Activated CD4-positive, alpha-beta T cell treated with anti-CD3 and anti-CD28 coated beads, Interleukin-2, amount 10 ng/mL, durations not matched to agents 7 days and 5 days (primary cell): Measurements from ENCODE around the gene TBC1D8B. TPM values are rescaled to one million over a fixed set of nuclear protein-coding genes. Genes with fewer than 3 reads are reported as not detected.
"Not testable (repeated sequence)": the region's sequence is repeated elsewhere in the genome, so short reads cannot be mapped to it uniquely, and the experiment has no call there.

Source experiments
- CTCF ChIA-PET: fragments of 350-600 bp; sonication (Branson Sonifier 250); formaldehyde crosslinking; loops from one replicate; lab custom pipeline; 2021; ENCODE audit warnings: antibody characterized with exemption; lab: Charles Lee
- POLR2A ChIA-PET: fragments of 350-600 bp; sonication (Branson Sonifier 250); formaldehyde crosslinking; loops from one replicate; lab custom pipeline; 2021; ENCODE audit warnings: antibody characterized with exemption; lab: Charles Lee
- DNase-seq: peaks from one replicate; pipeline ENCODE4 v3.0.0-alpha.2; 2020
- H3K27ac Mint-ChIP-seq: one replicate; pipeline ENCODE4 v1.8.0; 2021; ENCODE audit warnings: mild to moderate bottlenecking, moderate library complexity, mixed read lengths
- H3K27me3 Mint-ChIP-seq: one replicate; pipeline ENCODE4 v1.8.0; 2021; ENCODE audit warnings: mixed read lengths
- H3K36me3 Mint-ChIP-seq: one replicate; pipeline ENCODE4 v1.8.0; 2021; ENCODE audit warnings: low read depth, mixed read lengths
- H3K4me1 Mint-ChIP-seq: one replicate; pipeline ENCODE4 v1.8.0; 2021; ENCODE audit warnings: mixed read lengths
- H3K4me3 Mint-ChIP-seq: one replicate; pipeline ENCODE4 v1.8.0; 2021; ENCODE audit warnings: mild to moderate bottlenecking, moderate library complexity, mixed read lengths
- H3K9me3 Mint-ChIP-seq: one replicate; pipeline ENCODE4 v1.8.0; 2021; ENCODE audit warnings: mixed read lengths
- total RNA-seq, 2 experiments: library from RNA; stranded (reverse); gene quantifications; one replicate each; pipeline ENCODE4 v1.2.3, GENCODE V29; 2021

The TBC1D8B gene
- under 1 TPM; 0.35 to 0.40 TPM for total RNA-seq

DNA sequence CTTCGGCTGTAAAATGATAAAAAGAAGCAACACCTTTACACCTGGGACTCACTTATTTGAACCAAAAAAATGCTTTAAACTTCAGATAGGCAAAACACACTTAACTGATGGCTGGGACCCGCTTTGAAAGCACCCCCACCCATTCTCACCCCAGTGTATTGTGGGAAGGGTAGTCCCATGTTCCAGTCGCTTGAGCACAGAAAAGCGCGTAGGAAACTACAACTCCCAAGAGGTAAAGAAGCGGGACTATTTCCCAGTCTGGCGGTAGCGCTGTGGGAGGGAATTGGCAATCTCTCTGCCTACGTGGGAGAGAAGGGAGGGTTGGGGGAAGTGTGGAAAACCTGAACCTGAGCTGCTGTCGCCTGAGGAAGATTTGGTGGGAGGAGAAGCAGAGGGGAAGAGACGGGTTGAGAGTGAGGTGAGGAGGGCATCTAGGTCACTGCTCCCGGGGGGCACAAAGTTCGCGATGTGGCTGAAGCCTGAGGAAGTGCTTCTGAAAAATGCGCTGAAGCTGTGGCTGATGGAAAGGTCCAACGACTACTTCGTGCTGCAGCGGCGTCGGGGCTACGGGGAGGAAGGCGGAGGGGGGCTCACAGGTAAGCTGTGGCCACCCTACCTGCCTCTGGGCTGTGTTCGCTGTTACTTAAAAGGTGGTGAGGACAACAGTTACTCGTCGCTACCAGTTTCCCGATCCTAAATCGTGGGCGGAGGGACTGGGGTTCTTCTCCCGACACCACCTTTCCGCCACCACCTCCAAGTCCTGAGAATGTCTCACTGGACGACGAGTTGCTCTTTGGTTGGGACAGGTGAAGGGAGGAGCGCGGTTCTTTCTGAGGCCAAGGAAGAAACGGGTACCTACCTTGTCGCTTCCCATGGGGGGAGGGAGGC lies at the start of gene TBC1D8B:
TSS of gene TBC1D8B (plus strand) at position 286 of the 888 bp plus-strand sequence. CDS start at position 467, 181 bp downstream.
- Mint-ChIP-seq H3K4me3 (peak within 1 kb of the TSS; percentile 78), H3K9me3 (no peaks in the 10 kb centered on the region), H3K4me1 (peaks cover 7% of the 10 kb centered on the region), H3K27ac (no peak within 1 kb of the TSS), H3K27me3 (peaks cover 38% of the 10 kb centered on the region), H3K36me3 (no peaks in the 10 kb centered on the region)
- DNase-seq: peak; percentile 6
- CTCF ChIA-PET: interaction anchor here (0.6 kb wide), 1 partner anchor 58 kb away, joined by 3 read pairs; no protein-coding TSS in a partner anchor
- POLR2A ChIA-PET: no interaction called here

DNA sequence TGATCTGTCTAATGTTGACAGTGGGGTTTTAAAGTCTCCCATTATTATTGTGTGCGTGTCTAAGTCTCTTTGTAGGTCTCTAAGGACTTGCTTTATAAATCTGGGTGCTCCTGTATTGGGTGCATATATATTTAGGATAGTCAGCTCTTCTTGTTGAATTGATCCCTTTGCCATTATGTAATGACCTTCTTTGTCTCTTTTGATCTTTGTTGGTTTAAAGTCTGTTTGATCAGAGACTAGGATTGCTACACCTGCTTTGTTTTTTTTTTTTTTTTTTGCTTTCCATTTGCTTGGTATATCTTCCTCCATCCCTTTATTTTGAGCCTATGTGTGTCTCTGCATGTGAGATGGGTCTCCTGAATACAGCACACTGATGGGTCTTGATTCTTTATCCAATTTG lies 33.2 kb upstream of the TBC1D8B start:
- H3K27me3 Mint-ChIP-seq, H3K4me1 Mint-ChIP-seq, H3K36me3 Mint-ChIP-seq, H3K27ac Mint-ChIP-seq, CTCF ChIA-PET, H3K9me3 Mint-ChIP-seq, DNase-seq, POLR2A ChIA-PET, H3K4me3 Mint-ChIP-seq: not testable (repeated sequence)

DNA sequence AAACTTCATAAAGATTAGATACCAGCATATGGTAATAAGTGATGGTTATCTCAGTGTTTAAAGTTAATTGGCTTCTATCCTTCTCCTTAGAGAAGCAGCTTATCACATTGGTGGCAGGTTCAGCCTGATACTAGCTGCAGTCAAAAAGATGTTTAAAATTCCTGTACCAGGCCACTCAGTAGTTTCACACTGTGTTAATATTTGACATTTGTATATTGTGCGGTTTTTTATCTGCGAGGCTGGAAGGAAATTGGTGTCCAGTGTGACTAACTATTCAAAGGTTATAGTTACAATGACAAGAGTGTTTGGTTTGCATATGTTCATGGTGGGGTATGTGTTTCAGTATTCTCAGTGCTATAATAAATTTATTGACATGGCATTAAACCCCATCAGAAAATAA lies 27.5 kb upstream of the TBC1D8B start:
- POLR2A ChIA-PET: no interaction called here
- H3K9me3 Mint-ChIP-seq: no peaks in the 10 kb centered on the region

DNA sequence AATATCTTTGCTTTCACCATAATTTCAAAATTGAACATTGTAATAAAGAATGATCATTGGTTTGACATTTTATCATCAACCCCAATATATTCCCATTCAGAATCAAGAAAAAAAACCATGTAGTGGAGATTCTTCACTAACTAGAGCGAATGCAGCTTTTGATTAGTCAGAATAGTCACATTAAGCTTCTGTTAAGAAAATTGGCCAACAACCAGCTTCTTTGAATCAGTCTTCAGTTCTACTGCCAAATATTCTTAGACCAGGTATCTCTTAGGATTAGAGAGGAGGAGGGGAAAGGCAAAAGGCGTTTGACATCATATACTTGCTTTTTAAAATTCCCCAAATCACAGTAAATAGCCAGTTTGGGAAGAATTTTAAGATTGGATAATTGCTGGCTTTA lies 22.2 kb upstream of the TBC1D8B start:
- Mint-ChIP-seq H3K27ac (no peak overlapping the region), H3K4me3 (no peak overlapping the region), H3K9me3 (no peaks in the 10 kb centered on the region), H3K27me3 (peaks cover 4% of the 10 kb centered on the region), H3K36me3 (no peaks in the 10 kb centered on the region), H3K4me1 (no peaks in the 10 kb centered on the region)
- no peak for DNase-seq
- POLR2A ChIA-PET: no interaction called here
- CTCF ChIA-PET: no interaction called here

More for the DNA sequence above, 27.5 kb upstream of the TBC1D8B start:
- Mint-ChIP-seq H3K27me3 (no peaks in the 10 kb centered on the region), H3K4me1 (no peaks in the 10 kb centered on the region), H3K4me3 (no peak overlapping the region), H3K36me3 (no peaks in the 10 kb centered on the region), H3K27ac (no peak overlapping the region)
- CTCF ChIA-PET: no interaction called here
- no peak for DNase-seq

DNA sequence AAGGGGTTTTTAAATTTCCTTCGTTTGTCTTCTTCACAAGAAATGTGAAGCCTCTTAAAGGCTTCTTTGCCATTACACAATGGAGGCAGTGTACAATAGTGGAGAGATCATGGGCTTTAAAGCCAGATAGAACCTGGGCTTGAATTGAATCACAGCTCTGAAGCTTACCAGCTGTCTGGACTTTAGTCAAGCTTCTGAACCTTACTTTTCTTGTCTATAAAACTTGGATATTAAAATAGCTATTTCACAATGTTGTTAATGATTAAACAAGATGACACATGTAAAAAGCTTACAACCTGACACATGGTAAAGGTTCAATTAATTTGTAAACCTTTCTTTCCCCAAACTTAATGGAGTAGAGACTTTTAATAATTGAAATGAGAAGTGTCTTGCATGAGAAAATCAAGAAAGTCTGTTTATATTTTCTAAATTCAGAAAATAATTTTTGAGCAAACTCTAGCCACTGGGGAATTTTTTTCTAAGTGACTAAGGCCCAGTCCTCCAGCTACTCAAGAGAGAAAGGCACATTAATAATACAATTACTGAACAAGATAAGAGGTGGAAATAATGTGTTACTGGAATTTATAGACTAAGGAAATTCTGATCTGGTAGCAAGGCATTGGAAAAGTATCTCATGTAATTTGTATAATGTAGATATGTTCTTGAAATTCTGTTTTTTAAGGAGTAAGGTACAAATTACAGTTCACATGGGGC lies 21.7 kb upstream of the TBC1D8B start:
- no peaks in the 10 kb centered on the region for H3K4me1 Mint-ChIP-seq
- CTCF ChIA-PET: no interaction called here
- POLR2A ChIA-PET: no interaction called here
- no peaks in the 10 kb centered on the region for H3K36me3 Mint-ChIP-seq
- no peak overlapping the region for H3K27ac Mint-ChIP-seq
- no peaks in the 10 kb centered on the region for H3K9me3 Mint-ChIP-seq
- no peak for DNase-seq
- peaks cover 6% of the 10 kb centered on the region for H3K27me3 Mint-ChIP-seq
- no peak overlapping the region for H3K4me3 Mint-ChIP-seq

DNA sequence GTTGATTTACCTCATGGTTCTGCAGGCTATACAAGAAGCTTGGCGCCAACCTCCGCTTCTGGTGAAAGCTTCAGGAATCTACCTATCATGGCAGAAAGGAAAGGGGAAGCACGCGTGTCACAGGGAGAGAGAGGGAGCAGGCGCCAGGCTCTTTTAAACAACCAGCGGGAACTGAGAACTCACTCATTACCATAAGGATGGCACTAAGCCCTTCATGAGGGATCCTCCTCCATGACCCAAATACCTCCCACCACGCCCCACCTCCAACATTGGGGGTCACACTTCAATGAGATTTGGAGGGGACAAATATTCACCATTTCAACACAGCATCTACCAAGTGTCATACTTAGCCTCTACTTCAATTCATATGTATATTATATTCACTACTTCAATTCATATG lies 18.8 kb upstream of the TBC1D8B start:
- no peak overlapping the region for H3K4me3 Mint-ChIP-seq
- peaks cover 6% of the 10 kb centered on the region for H3K27me3 Mint-ChIP-seq
- no peaks in the 10 kb centered on the region for H3K9me3 Mint-ChIP-seq
- H3K36me3 Mint-ChIP-seq: no peaks in the 10 kb centered on the region
- no peak overlapping the region for H3K27ac Mint-ChIP-seq
- POLR2A ChIA-PET: no interaction called here
- no peaks in the 10 kb centered on the region for H3K4me1 Mint-ChIP-seq
- no peak for DNase-seq
- CTCF ChIA-PET: no interaction called here

DNA sequence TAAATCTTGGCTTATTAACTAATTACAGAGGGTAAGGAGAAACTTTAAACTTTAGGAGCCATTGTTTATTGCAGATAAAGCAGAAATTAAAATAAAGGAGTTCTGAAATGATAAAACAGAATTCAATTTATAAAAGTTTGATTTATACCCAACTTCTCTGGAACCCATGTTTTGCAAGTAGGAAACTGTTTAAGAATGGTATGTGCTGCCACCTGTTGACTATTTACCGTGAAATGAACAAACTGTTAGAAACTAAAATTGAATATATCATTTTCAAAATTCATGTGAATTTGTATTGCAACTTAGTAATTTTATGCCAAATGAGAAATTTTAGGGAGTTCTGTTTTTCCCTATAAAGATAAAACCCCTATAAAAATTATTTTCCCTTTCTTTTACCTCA lies 11.0 kb upstream of the TBC1D8B start:
- no peaks in the 10 kb centered on the region for H3K36me3 Mint-ChIP-seq

DNA sequence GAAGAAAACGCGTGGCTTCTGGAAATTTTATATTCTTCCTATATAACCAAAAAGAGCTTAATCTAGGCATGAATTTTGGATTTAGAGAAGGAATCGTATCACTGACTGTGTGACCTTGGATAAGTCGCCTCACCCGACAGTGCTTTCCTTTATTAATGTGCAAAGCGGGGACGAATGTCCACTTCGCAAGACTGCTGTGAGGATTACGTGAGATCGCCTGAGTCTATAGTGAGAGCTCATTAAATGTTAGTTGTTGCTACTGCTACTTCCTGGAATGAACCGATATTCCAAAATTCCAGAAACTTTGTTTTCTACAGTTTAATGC lies 448 bp upstream of the TBC1D8B start:
- ChIA-PET CTCF (interaction anchor here (0.6 kb wide), 1 partner anchor 57 kb away, joined by 3 read pairs; no protein-coding TSS in a partner anchor), POLR2A (no interaction called here)
- Mint-ChIP-seq H3K36me3 (no peaks in the 10 kb centered on the region), H3K4me3 (peak overlapping the region; percentile 78), H3K27me3 (peaks cover 38% of the 10 kb centered on the region), H3K27ac (no peak overlapping the region), H3K4me1 (peaks cover 7% of the 10 kb centered on the region), H3K9me3 (no peaks in the 10 kb centered on the region)
- no peak for DNase-seq

More for the DNA sequence above, 11.0 kb upstream of the TBC1D8B start:
- Mint-ChIP-seq H3K9me3 (no peaks in the 10 kb centered on the region), H3K27me3 (no peaks in the 10 kb centered on the region), H3K4me1 (no peaks in the 10 kb centered on the region), H3K27ac (no peak overlapping the region), H3K4me3 (no peak overlapping the region)
- no peak for DNase-seq
- ChIA-PET POLR2A (no interaction called here), CTCF (no interaction called here)

DNA sequence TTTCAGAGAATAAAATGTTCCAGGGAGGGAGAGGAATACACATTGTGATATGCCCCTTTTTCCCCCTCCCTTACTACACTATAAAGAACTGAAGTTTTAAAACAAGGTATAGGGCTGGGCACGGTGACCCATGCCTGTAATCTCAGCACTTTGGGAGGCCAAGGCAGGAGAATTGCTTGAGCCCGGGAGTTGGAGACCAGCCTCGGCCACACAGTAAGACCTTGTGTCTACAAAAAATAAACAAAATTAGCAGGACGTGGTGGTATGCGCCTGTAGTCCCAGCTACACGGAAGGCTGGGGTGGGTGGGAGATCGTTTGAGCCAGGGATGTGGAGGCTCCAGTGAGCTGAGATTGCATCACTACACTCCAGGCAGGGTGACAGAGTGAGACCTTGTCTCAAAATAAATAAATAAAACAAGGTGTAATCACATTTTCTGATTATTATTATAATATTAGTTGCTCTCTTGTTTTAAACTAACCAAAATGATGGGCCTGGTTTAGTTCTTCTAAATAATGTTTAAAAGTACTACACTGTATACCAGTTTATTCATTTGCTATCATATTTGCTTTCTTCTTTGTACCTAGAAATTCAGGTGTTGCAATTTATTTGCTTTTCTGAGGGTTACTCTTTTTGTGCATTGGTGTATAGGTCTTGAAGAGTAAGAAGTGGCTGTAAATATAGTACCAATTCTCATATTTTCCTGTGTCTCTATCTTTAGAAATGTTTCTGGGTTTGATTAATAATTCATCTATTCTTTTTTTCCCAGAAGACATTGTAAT lies 8.8 kb downstream of the TBC1D8B start:
- no peak overlapping the region for H3K4me3 Mint-ChIP-seq
- H3K36me3 Mint-ChIP-seq: no peaks in the 10 kb centered on the region
- H3K27me3 Mint-ChIP-seq: no peaks in the 10 kb centered on the region
- ChIA-PET POLR2A (no interaction called here), CTCF (no interaction called here)
- no peaks in the 10 kb centered on the region for H3K4me1 Mint-ChIP-seq
- no peak for DNase-seq
- H3K9me3 Mint-ChIP-seq: no peaks in the 10 kb centered on the region
- no peak overlapping the region for H3K27ac Mint-ChIP-seq

DNA sequence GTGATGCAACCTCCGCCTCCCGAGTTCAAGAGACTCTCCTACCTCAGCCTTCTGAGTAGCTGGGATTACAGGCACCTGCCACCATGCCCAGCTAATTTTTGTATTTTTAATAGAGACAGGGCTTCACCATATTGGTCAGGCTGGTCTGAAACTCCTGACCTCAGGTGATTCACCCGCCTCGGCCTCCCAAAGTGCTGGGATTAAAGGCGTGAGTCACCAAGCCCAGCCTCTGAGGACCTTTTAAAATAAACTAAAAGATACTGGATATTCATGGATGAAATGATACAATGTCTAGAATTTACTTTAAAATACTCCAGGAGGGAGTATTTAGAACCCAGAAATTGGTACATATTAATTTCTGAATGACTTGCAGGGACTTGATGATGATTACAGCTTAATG lies 10.5 kb downstream of the TBC1D8B start:
- POLR2A ChIA-PET, H3K27ac Mint-ChIP-seq: not testable (repeated sequence)

DNA sequence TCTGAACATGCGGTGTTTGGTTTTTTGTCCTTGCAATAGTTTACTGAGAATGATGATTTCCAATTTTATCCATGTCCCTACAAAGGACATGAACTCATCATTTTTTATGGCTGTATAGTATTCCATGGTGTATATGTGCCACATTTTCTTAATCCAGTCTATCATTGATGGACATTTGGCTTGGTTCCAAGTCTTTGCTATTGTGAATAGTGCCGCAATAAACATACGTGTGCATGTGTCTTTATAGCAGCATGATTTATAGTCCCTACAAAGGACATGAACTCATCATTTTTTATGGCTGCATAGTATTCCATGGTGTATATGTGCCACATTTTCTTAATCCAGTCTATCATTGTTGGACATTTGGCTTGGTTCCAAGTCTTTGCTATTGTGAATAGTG lies 11.6 kb downstream of the TBC1D8B start:
- POLR2A ChIA-PET, H3K27ac Mint-ChIP-seq, H3K4me3 Mint-ChIP-seq, DNase-seq, H3K27me3 Mint-ChIP-seq, H3K36me3 Mint-ChIP-seq, H3K4me1 Mint-ChIP-seq, CTCF ChIA-PET, H3K9me3 Mint-ChIP-seq: not testable (repeated sequence)

More for the DNA sequence above, 10.5 kb downstream of the TBC1D8B start:
- H3K4me1 Mint-ChIP-seq, H3K9me3 Mint-ChIP-seq, H3K4me3 Mint-ChIP-seq, H3K36me3 Mint-ChIP-seq, H3K27me3 Mint-ChIP-seq, CTCF ChIA-PET, DNase-seq: not testable (repeated sequence)

DNA sequence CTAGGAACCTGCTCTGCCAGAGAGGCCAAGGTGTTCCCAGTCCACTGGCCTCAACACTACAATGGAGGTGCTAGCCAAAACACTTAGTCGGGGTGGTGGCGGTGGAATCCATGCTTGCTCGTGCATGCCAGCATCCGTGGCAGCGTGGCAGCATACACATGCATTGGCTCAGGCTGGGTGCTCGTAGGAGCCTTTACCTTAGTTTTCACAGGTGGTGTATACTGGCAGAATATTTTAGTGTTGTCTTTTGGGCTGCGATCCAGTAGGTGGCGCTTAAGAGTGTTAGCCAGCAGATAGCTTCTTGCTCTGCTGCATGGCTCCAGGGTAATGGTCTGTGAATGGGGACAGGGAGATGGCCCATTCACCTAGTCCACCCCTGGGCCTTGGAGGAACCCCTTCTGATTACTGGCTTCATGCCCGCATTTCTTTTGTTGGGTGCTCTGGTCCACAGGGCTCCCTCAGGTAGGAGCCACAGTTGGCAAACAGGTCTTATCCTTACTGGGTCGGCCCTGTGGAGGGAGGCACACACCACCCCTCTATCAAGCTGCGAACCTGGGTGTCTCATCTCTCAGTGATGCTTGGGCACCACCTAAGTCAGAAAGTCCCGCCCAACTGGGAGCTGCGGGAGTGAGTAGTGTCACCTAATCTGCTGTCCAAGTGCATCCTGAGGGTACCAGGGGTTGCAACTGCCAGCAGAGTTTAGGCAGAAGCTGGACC lies 60.7 kb downstream of the TBC1D8B start:
- no peaks in the 10 kb centered on the region for H3K9me3 Mint-ChIP-seq
- DNase-seq: peak; percentile 9
- no peaks in the 10 kb centered on the region for H3K4me1 Mint-ChIP-seq
- H3K27me3 Mint-ChIP-seq: no peaks in the 10 kb centered on the region
- no peak overlapping the region for H3K4me3 Mint-ChIP-seq
- ChIA-PET CTCF (no interaction called here), POLR2A (no interaction called here)
- H3K27ac Mint-ChIP-seq: no peak overlapping the region
- H3K36me3 Mint-ChIP-seq: no peaks in the 10 kb centered on the region
